Globus pallidus (tissue), 1 donor: Measurements from ENCODE around the gene MED19.
"Not testable (repeated sequence)": the region's sequence is repeated elsewhere in the genome, so short reads cannot be mapped to it uniquely, and the experiment has no call there.

Experiments
- DNase-seq: peaks from one replicate; pipeline ENCODE4 v3.0.0-alpha.2; 2015; ENCODE audit warnings: low spot score

MED19 gene

DNA sequence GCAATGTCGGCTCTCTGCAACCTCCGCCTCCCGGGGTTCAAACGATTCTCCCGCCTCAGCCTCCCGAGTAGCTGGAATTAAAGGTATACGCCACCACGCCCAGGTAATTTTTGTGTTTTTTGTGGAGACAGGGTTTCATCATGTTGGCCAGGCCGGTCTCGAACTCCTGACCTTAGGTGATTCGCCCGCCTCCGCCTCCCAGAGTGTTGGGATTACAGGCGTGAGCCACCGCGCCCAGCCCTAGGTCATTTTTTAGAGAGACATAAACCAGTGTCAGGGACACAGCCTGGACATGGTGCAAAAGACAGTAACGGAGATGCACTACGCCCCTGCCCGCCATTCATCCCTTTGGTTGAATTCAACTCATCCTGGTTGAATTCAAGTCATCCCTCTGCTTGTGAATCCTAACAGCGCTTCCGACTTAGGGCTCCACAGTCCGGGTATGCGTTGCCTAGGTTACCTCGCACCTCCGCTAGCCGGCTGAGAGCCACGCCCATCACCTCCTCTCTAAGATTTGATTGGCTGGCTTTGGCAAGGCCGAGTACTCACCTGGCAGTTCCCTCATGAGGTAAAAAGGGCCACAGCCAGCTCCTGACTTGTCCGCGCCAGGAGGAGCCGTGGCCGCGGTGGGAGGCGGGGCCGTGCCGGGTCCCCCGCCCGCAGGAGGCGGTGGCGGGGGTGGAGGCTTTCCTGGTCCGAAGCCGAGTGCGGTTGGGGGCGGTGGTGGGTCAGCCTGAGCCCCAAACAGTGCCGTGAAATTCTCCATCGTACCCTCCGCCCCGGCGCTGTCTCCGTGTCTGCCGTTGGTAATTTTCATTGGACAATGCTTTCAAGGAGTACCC lies at the start of gene MED19:
TSS of gene MED19 (minus strand) at position 802 of the 842 bp plus-strand sequence. CDS start at position 766, 36 bp downstream.
- DNase-seq: no peak

GRCh38 chr11:57758174-57758573 lies 46.2 kb upstream of the MED19 start:
- DNase-seq: no peak

DNA sequence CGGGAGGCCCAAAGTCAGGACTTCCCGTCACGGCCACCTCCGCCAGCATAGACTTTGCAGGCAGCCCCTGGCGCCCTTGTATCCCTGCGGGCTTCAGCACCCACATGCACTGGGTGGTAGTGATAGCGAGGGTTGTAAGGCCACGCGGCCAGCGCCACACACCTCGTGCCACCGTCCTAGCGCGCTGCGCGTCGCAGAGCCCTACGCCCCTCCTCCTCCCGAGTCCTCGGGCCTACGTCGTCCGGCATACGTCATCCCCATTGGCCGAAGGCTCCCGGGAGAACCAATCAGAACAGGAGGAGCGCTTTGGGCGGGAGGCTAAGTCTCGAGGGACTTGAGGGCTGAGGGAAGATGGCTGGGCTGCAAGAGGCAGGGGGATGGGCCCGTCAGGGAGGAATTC lies 40.9 kb upstream of the MED19 start:
- no peak for DNase-seq

- peak; percentile 34 for DNase-seq
Observed at GRCh38 chr11:57751676-57752253, 39.8 kb upstream of the MED19 start, which contains the start of gene BTBD18. BTBD18 (minus strand) TSS chr11:57751819; CDS start chr11:57751188, 631 bp downstream.

- DNase-seq: no peak
Observed at GRCh38 chr11:57751176-57751575, 39.2 kb upstream of the MED19 start.

DNA sequence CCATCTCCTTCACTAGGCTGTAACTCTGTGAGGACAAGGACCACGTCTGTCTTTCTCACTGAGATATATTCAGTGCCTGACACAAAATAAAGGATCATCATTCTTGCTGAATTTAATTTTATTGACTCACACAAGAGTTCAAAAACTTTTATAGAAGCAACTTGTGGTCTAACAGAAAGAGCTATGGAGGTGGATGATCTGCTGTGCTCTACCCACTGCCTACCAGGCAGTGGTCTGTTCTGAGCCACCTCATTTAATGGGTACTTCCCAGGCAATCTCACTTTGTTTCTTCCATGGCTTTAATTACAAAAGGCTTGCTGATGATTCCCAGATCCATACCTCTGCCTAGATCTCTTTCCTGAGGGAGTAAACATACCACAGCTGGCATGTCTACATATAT lies 34.9 kb upstream of the MED19 start:
- DNase-seq: no peak

- DNase-seq: no peak
Observed at GRCh38 chr11:57745206-57745605, 33.2 kb upstream of the MED19 start.

DNA sequence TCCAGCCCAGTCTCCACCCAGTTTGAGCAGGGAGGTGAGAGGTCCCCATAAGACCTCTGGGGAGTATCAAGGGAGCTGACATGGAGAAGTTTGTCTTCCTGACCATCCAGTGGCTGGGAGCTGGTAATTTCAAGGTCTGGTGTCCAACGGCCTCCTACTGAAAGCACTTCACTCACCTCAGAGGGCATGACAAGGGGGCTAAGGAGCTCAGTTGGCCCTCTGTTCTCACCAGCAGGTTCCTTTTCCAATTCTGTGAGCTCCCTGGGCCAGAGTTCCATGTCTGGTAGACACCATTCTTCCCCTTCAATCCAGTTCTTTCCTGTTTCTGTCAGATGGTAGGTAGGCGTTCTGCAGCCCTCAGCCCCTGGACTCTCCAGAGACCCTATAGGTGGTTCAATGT lies 32.3 kb upstream of the MED19 start:
- DNase-seq: no peak

DNA sequence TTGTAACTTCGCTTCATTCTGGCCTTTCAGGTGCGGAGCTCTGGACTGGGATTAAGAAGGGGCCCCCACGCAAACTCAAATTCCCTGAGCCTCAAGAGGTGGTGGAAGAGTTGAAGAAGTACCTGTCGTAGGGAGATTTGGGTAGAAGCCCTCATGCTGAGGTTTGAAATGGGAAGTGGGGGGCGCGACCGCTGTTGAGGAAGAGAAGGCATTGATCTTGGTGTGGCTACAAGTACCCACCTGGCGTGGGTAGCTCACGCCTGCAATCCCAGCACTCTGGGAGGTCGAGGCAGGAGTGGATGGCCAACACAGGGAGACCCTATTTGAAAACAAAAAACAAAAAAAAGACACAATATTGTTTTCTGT lies 30.1 kb upstream of the MED19 start:
- no peak for DNase-seq

DNA sequence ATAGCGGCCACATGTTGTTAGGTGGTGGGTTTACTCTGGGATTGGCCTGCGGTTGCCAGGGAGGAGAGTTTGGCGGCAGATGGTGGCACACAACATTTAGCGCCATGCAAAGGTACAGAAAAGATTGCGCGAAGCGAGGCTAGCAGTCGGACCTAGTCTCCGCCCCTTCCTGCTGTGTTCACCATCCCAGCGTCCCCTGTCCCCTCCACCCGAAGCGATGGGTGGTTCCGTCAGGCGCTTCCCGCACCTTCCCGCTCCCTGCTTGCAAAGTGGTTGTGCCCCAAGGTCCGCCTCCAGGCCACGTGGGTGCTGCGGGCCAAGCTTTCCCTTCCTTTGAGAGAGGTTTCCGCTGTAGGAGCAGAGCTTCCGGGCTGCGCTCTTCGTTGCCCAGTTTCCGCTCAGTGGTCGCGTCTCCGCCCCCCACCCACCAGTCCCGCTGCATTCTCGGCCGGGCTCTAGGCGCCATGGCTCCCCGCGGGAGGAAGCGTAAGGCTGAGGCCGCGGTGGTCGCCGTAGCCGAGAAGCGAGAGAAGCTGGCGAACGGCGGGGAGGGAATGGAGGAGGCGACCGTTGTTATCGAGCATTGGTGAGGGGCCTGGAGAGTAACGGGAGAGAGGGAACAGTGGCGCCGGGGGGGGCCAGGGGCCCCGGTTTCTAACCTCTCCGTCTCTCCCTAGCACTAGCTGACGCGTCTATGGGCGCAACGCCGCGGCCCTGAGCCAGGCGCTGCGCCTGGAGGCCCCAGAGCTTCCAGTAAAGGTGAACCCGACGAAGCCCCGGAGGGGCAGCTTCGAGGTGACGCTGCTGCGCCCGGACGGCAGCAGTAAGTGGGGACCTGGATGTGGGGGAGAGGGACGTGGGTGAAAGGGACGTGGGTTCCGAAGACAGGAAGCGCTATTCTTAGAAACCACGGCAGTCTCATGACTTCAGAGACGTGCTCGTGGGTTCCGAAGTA lies 29.4 kb upstream of the MED19 start, which contains the start of gene SELENOH:
TSS of gene SELENOH (plus strand) at position 360 of the 955 bp plus-strand sequence. CDS start at position 465, 105 bp downstream.
- DNase-seq: peak; percentile 94

DNA sequence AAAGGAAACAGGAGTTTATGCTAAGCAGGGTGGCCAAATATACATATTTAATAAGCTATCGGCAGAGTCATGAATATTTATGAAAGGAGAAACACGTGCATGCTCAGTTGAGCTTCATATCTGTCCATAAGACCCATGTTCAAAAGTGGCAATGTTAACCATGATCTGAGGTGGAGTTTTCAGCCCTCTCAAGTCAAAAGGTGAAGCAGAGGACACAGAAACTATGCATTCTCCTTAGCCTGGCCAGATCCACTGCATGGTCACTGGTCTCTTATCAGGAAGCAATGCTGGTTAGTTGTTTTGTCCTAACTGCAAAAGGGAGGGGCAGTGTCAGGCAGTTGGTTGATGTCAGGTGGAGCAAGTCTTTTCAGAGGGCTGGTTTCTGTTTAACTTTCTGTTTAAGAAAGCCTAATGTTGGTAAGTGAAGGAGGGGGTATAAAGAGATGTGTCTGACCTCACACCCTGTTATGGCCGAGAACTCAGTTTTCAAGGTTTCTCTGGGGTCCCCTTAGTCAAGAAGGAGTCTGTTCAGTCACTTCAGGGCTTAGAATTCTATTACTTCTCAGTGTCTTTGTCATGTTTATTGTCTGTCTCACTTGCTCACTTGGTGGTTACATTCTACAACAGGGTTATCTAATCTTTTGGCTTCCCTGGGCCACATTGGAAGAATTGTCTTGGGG lies 23.7 kb upstream of the MED19 start:
- no peak for DNase-seq

GRCh38 chr11:57732661-57733060 lies 20.6 kb upstream of the MED19 start:
- DNase-seq: no peak

- DNase-seq: no peak
Observed at GRCh38 chr11:57729479-57729878, 17.5 kb upstream of the MED19 start.

DNA sequence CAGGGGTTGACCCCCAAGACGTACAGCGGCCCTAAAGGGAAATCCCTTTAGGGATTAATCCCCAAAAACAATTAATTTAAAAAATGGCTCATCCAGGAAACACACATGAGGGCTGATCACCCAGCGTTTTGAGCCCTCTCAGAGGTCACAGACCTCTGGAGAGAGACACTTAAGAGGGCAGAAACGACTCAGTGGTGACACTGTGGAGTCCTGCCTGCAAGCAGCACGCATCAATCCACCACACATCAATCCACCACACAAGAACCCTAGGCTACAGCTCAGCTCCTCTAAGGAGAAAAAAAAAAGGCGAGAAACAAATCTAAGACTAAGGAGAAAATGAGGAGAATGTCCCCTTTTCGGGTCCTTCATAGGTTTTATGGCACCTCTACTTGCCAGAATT lies 16.8 kb upstream of the MED19 start:
- DNase-seq: no peak

DNA sequence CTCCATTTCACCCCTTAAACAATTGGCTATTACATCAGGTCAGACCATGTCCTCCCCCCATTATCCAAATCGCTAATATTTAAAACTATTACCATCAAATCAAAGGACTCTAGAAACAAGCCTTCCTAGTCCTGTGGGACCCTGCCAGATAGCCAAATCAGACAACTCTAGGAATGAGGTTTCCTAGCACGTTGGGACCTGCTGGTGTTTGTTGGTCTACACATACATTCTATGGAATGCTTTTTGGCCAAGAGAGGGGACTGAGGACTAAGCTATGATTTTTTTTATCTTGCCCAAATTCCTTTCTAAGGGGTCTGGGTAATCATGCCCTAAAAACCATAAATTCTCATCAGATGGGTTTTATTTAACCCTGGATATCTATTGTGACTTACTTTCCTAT lies 15.2 kb upstream of the MED19 start:
- DNase-seq: no peak

GRCh38 chr11:57716726-57717125 lies 4.7 kb upstream of the MED19 start:
- DNase-seq: not testable (repeated sequence)

DNA sequence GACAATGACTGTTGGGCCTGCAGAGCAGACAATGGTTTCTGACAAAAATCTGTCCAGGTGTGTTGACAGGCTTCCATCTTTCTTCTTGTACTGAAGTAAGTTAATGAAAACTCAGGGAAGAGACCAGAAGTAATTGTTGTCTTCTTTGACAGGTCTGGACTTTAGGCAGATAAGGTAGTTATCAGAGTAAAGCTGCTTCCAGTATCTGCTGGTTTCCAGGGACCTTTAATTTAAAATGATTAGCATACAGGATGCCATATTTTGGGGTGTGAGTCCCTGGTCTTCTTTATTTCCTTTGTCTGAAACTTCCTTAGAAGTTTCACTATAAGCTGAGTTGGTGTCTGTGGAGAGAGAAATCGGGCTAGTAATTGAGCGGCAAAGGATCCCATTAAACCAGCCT lies 1.8 kb upstream of the MED19 start:
- DNase-seq: no peak

DNA sequence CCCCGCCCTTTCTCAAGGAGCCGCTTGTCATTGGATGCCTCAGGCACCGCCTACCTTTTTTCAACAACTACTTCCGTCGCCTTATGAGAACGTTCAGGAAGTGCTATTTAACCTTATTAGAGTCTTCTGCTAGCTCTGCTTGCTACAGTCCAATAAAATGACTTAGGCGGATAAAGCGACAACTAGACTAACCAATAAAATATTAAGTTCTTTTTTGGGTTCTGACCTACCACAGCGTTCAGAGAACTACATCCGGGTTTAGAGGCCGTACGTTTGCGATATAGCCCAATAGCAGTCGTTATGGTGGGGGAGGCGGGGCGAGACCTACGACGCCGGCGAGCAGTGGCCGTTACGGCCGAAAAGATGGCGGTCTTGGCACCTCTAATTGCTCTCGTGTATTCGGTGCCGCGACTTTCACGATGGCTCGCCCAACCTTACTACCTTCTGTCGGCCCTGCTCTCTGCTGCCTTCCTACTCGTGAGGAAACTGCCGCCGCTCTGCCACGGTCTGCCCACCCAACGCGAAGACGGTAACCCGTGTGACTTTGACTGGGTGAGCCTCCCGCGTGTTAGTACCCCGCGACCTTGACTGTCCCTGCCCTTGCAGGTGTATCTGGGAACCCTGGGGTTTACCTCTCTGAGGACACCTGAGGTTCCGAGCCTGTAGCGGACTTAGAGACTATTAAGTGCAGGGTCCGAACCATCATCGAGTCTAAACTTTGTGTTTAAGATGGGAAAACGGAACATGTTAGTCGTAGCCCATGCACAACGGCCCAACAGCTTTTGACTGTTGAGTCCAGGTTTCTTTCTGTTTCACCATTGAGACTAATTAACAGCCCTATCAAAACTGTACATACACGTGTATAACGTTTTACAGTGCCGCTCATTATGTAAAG lies 488 bp upstream of the MED19 start, which contains the start of gene TMX2:
TSS of gene TMX2 (plus strand) at position 338 of the 895 bp plus-strand sequence. CDS start at position 364, 26 bp downstream.
- DNase-seq: peak; percentile 99

DNA sequence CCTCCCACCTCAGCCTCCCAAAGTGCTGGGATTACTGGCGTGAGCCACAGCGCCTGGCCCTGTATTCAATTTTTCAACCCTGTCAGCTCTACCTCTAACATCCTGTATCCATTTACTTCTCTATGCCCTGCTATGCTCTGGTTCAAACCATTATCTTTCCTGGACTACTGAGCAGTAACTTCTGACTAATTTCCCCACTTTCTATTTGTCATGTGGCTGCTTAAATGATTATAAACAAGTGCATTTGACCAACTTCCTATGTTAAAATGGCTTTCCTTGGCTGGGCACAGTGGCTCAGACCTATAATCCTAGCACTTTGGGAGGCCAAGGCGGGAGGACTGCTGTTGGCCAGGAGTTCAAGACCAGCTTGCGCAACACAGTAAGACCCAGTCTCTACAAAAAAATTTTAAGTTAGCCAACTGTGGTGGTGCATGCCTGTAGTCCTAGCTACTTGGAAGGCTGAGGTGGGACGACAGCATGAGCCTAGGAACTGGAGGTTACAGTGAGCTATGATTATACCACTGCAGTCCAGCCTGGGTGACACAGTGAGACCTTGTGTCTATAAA lies 2.1 kb downstream of the MED19 start:
- DNase-seq: no peak

DNA sequence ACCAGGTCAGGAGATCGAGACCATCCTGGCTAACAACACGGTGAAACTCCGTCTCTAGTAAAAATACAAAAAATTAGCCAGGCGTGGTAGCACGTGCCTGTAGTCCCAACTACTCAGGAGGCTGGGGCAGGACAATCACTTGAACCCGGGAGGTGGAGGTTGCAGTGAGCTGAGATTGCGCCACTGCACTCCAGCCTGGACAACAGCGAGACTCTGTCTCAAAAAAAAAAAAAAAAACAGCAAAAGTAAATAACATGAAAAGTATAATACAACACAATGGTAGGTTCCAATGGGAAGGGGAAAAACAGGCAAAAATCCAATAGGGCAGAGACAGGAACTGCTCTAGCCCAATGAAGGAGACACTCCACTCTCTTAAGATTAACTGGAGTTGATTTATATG lies 6.6 kb downstream of the MED19 start:
- not testable (repeated sequence) for DNase-seq
